ENCODE measurements around the gene MT2A.
A peak's percentile ranks its signal among the peaks of the same experiment; 100 is the strongest.
"Not testable (repeated sequence)": the region's sequence is repeated elsewhere in the genome, so short reads cannot be mapped to it uniquely, and the experiment has no call there.

MT2A gene

GRCh38 chr16:56620339-56620897 is 12.0 kb downstream of the MT2A start:
- DNase-seq (ENCODE audit: low read depth, low spot score): no peak

DNA sequence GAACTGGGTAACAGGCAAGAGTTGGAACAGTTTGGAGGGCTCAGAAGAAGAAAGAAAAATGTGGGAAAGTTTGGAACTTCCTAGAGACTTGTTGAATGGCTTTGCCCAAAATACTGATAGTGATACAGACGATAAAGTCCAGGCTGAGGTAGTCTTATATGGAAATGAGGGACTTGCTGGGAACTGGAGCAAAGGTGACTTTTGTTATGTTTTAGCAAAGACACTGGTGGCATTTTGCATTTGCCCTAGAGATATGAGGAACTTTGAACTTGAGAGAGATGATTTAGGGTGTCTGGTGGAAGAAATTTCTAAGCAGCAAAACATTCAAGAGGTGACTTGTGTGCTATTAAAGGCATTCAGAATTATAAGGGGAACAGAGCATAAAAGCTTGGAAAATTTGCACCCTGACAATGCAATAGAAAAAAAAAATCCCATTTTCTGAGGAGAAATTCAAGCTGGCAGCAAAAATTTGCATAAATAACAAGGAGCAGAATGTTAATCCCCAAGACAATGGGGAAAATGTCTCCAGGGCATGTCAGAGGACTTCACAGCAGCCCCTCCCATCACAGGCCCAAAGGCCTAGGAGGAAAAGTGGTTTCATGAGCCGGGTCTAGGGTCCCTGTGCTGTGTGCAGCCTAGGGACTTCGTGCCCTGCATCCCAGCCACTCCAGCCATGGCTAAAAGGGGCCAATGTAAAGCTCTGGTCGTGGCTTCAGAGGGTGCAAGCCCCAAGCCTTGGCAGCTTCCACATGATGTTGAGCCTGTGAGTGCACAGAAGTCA is 13.5 kb downstream of the MT2A start:
- not testable (repeated sequence) for DNase-seq (ENCODE audit: low read depth, low spot score)

GRCh38 chr16:56623184-56623583 is 14.8 kb downstream of the MT2A start:
- DNase-seq (ENCODE audit: low read depth, low spot score): not testable (repeated sequence)

DNA sequence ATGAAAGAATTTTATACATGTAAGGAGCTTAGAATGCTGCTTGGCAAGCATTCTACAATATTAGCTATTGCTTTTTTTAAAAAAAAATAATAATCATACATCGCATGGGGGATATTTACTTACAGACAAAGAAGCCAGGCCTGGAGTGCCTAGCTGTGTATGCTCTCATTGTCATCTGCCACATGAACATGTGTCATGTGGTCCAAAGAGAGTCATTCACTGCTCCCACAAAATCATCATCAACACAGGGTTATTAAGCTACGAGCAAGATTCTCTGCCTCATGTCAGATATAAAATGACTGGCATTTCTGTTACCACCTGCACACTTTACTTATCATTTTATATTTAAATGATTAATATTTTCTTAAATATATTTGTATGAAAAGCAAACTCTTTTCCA is 15.3 kb downstream of the MT2A start:
- no peak for DNase-seq (ENCODE audit: low read depth, low spot score)

- peak; percentile 81 for DNase-seq (ENCODE audit: low read depth, low spot score)
Observed at GRCh38 chr16:56625140-56625942, 17.0 kb downstream of the MT2A start, which contains the start of gene MT1E. Gene MT1E (plus strand): TSS chr16:56625781. CDS start chr16:56625852, 71 bp downstream.

- peak; percentile 73 for DNase-seq (ENCODE audit: low read depth, low spot score)
Observed at GRCh38 chr16:56625943-56626654, 17.7 kb downstream of the MT2A start.

- DNase-seq (ENCODE audit: low read depth, low spot score): no peak
Observed at GRCh38 chr16:56626685-56627084, 18.3 kb downstream of the MT2A start.

- DNase-seq (ENCODE audit: low read depth, low spot score): no peak
Observed at GRCh38 chr16:56628486-56629350, 20.3 kb downstream of the MT2A start.

DNA sequence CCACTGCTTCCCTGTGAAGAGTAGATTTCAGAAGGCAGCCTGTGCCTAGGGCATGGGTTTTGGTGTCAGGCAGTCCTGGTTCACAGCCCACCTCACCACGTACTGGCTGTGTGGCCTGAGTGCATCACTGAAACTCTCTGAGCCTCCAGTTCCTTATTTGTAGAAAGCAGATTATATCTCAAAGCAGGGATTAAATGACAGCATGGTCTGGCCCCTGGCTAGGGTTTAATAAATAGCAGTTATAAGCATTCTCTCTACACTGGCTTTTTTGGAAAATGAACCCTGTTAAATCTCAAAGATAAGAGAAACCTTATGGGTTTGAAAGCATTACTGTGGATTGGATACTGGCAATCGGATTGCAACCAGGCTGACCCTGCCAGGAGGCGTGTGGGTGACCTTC is 21.1 kb downstream of the MT2A start:
- DNase-seq (ENCODE audit: low read depth, low spot score): no peak

DNA sequence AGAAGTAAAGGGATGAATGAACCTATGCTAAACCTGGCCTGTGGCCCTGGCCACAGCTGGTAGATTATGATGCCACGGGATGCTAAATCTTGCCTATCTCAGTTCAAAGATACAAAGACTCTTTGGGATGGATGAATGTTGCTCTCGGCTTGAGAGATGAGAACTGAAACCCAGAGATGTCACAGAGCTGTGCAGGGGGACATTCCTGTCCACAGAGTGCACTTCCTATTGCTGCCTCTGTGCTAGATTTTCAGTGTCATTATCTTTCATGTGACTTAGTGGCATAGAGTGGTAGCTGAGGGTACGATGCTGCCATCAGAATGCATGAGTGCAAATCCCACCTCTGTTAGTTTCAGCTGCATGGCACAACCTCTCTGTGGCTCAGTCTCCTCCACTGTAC is 21.8 kb downstream of the MT2A start:
- no peak for DNase-seq (ENCODE audit: low read depth, low spot score)

DNA sequence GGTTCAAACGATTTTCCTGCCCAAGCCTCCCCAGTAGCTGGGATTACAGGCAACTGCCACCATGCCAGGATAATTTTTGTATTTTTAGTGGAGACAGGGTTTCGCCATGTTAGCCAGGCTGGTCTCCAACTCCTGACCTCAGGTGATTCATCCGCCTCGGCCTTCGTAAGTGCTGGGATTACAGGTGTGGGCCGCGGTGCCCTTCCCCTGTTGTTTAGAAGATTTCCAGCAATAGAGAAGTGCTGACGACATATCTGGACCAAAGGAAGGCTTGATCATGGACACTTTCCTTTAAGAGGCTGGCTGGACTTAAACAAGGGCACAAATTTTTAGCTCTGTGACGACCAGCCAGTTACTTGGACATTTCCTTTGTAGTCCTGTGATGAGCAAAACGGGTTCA is 22.8 kb downstream of the MT2A start:
- no peak for DNase-seq (ENCODE audit: low read depth, low spot score)

DNA sequence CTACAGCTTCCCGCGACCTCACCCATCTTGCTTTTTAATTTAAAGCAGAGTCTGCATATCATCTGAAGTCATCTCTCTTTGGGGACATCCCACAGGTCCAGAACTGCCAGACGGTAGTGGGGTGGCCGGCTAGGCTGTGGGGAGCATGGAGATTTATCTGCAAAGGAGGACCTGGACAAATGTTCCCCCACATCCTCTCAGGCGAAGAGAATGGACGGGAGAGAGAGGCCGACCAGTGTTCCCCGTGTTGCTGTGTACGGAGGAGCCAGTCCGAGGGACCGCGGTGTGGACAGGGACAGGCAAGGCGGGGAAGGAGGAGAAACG is 23.4 kb downstream of the MT2A start:
- DNase-seq (ENCODE audit: low read depth, low spot score): no peak

- peak; percentile 45 for DNase-seq (ENCODE audit: low read depth, low spot score)
Observed at GRCh38 chr16:56632156-56632847, 23.9 kb downstream of the MT2A start, which contains the start of gene MT1M. Gene MT1M (plus strand): TSS chr16:56632659. CDS start chr16:56632732, 73 bp downstream.

DNA sequence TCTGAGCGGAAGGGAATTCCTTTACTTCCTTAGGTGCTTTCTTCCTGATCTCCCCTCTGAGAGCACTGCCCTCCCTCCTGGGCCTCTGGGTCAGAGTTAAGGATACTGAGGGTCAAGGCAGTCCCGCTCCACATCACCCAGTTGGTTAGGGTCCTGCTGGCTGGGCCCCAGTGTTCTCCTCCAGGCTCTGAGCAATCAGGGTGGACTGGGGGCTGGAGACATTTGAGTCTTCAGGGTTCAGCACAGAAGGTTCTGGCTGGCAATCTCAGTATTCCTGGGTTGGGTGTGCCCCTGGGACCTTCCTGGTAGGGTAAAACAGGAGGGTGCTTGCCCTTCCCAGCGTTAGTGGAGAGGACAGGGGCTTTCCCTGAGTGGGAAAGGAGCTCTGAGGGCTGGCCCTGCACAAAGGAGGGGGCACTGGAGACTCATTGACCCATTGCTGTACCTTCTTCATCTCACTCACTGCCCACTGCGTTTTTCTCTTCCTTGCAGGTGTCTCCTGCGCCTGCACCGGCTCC is 24.5 kb downstream of the MT2A start:
- DNase-seq (ENCODE audit: low read depth, low spot score): no peak

- no peak for DNase-seq (ENCODE audit: low read depth, low spot score)
Observed at GRCh38 chr16:56633535-56633934, 25.2 kb downstream of the MT2A start.

DNA sequence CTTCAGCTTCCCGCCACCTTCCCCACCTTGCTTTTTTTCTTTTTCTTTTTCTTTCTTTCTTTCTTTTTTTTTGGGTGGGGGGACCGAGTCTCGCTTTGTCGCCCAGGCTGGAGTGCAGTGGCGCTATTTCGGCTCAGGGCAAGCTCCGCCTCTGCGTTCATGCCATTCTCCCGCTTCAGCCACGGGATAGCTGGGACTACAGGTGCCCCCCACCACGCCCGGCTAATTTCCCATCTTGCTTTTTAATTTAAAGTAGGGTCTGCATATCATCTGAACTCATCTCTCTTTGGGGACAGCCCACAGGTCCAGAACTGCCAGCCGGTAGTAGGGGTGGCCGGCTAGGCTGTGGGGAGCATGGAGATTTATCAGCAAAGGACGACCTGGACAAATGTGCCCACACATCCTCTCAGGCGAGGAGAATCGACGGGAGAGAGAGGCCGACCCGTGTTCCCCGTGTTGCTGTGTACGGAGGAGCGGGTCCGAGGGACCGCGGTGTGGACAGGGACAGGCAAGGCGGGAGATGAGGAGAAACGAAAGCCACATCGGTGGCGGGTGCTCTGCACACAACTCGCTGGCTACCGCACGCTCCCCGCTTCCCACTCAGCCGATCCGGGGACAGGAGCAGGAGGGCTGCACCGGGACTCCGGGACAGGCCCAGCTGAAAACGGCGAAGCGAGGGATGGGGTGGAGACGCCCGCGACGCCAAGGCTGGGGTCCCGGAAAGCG is 26.5 kb downstream of the MT2A start:
- DNase-seq (ENCODE audit: low read depth, low spot score): peak; percentile 15

DNA sequence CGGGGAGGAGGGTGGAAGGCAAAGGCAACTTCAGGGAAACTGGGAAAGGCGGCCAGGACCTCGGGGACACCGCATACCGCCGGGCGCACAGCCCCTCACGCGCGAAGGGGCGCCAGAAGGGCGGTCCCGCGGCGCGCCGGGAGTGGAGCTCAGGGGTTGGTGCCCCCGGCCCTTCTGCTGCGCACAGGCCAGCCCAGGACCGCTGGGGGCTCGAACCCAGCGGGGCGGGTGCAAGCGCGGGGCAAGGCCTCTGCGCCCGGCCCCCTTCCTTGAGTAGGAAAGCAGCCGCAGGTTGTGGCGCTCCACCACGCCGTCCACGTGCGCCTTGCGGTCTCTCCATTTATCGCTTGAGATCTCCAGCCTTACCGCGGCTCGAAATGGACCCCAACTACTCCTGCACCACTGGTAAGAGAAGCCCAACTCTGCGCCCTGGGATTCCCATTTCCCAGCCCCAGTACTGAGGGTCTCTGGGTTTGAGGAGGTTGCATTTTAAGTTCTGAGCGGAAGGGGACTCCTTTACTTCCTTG is 27.1 kb downstream of the MT2A start:
- no peak for DNase-seq (ENCODE audit: low read depth, low spot score)

DNA sequence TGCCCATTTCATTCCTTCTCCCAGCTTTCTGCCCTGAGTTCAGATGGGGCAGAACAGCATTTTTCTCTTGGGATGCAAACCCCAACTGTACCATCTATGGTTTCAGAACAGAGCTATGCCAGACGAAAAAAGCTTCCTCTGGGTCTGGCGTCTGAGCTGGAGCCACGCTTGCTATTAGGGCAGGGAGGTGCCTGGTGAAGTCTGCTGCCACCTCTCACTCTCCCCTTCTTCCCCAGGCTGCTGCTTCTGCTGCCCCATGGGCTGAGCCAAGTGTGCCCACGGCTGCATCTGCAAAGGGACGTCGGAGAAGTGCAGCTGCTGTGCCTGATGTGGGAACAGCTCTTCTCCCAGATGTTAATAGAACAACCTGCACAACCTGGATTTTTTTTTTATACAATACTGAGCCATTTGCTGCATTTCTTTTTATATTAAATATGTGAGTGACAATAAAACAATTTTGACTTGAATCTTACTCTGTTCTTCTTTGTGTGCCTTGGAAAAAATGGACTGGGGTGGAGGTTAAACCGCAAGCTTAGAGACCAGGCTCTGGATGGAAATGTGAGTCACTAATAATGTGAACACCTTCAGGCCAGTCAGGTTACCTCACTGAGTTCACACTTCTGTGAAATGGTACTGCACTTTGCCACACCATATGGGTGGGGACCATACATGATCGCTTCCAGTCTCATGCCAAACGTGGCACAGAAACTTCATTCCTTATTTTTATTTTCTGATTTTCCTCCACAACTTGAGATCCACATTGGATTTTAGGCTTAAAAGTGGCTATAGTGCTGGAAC is 28.4 kb downstream of the MT2A start:
- no peak for DNase-seq (ENCODE audit: low read depth, low spot score)

All from astrocyte of the hippocampus (primary cell).